Fibroblast of skin of back (primary cell): ENCODE results near the gene PPP2R5B.

Experiments
- DNase-seq: peaks from one replicate; pipeline ENCODE4 v3.0.0-alpha.2; 2013

The PPP2R5B gene

GRCh38 chr11:64908766-64909165 is 15.7 kb upstream of the PPP2R5B start:
- DNase-seq: no peak

GRCh38 chr11:64909653-64910343 is 14.7 kb upstream of the PPP2R5B start:
- DNase-seq: no peak

GRCh38 chr11:64910451-64911093 is 13.9 kb upstream of the PPP2R5B start:
- no peak for DNase-seq

GRCh38 chr11:64911142-64911541 is 13.3 kb upstream of the PPP2R5B start:
- no peak for DNase-seq

- no peak for DNase-seq
Observed at GRCh38 chr11:64911689-64912088, 12.8 kb upstream of the PPP2R5B start.

DNA sequence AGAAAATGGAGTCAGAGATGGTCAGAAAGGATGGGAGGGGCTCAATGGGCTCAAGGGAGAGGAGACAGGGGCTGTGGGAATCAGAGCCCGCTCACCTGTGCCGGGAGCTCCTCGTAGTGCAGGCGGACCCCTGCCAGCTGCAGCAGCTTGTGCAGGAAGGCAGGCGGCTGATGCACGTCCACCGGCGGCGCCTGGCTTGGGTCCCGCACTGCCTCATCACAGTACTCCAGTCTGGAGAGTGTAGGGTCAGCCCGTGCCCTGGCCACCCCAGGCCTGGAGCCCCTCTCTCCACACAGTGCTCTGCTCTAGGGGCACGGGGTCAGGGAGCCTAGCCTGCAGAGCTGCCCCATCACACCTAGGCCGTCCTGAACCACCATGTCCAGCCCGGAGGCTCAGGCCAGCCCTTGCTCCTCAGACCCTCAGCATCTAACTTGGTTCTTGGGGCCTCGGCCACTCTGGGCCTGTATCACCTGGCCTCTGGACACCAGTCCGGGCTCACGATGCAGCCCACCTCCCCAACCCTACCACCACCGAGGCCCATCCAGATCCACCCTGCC is 11.2 kb upstream of the PPP2R5B start:
- DNase-seq: no peak

GRCh38 chr11:64914123-64914522 is 10.4 kb upstream of the PPP2R5B start:
- no peak for DNase-seq

GRCh38 chr11:64915376-64915887 is 9.1 kb upstream of the PPP2R5B start:
- DNase-seq: no peak

GRCh38 chr11:64916040-64916774 is 8.3 kb upstream of the PPP2R5B start:
- peak; percentile 22 for DNase-seq

DNA sequence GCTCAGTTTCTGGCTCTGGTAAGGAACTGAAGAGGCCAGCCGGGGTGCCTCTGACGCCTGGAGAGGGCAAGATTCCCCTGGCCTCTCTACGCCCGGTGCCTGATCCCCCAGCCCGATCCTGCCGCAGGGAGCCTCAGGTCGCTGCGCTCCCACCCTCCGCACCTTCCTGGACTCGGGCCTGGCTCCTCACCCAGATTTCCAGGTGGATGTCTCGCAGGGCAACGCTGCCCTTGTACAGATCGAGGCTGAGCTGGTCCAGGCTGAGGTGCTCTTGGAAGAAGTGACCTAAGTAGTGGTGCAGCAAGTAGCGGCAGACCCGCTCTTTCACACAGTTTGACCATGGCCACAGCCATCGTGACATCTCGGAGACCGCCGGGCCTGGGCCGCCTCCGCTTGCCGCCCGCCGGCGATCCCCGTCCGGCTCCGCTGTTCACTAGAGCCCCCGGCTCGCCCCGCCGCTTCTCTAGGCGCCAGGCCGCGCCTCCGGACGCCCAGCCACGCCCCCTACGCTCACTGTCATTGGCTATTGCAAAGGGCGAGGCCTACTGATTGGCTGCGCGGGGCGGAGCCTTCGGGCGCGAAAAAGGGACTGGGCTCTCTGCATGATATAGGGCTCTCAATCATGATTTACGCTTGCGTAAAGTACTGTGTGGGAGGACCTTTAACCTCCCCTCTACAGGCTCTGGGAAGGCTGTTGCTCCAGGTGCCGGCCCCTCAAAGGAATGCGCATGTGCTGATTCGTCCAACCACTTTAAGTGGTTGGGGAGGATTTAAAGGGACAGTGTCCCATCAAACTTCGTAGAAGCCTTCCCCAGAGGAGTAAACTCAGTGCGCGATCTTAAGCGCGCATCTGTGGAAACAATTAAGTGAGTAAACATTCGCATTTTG is 7.5 kb upstream of the PPP2R5B start, which contains the start of gene ATG2A:
Gene ATG2A (minus strand): TSS at position 435 of the 888 bp plus-strand sequence. CDS start 74 bp downstream, at position 361.
- peak; percentile 100 for DNase-seq

- no peak for DNase-seq
Observed at GRCh38 chr11:64917663-64917995, 6.9 kb upstream of the PPP2R5B start.

GRCh38 chr11:64918017-64918416 is 6.5 kb upstream of the PPP2R5B start:
- DNase-seq: peak; percentile 60

DNA sequence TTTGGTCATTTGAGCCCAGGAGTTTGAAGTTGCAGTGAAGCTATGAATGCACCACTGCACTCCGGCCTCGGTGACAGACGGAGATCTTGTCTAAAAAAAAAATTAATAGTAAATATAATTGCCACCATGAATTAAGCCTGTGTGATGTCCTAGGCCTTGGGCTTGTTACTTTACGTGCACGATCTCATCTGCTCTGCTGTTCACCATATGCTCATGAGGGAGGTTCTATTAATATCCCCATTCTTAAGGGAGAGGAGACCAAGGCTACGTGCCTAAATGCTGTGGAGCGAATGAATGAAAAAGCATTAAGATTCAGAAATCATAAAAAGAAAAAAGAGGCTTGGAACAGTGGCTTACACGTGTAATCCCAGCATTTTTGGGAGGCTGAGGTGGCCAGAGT is 4.9 kb upstream of the PPP2R5B start:
- DNase-seq: no peak

- DNase-seq: no peak
Observed at GRCh38 chr11:64920124-64920523, 4.4 kb upstream of the PPP2R5B start.

- no peak for DNase-seq
Observed at GRCh38 chr11:64921384-64921783, 3.1 kb upstream of the PPP2R5B start.

- DNase-seq: no peak
Observed at GRCh38 chr11:64923151-64923661, 1.3 kb upstream of the PPP2R5B start.

DNA sequence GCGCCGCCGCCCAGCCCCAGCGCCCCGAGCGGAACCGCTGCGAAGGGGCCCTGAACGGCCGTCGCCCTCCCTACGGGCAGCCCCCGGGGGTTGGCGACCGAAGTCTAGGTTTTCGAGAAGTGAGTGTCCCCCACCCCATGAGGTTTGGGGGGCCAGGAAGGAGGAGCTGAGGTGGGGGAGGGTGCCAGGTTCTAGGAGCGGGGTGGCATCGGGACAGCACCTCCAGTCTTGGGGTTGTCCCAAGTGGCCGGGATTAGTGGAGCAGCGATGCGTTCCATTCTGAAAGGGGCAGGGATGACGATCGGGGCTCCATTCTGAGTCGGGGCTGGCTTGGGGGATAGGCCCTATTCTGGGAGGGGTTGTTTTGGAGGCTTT is 408 bp downstream of the PPP2R5B start:
- DNase-seq: peak; percentile 13

GRCh38 chr11:64925536-64926436 is 1.3 kb downstream of the PPP2R5B start:
- DNase-seq: no peak

DNA sequence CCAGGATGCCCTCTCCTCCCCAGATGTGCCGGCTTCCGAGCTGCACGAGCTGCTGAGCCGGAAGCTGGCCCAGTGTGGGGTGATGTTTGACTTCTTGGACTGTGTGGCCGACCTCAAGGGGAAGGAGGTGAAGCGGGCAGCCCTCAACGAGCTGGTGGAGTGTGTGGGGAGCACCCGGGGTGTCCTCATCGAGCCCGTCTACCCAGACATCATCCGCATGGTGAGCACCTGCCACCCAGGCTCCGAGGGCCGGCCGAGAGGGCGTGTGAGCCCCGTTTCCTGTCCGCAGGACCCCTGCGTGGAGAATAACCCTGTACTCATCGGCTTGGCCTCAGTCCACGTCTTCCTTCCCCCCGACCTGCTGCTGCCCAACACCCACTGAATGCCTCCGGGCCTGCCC is 2.2 kb downstream of the PPP2R5B start:
- DNase-seq: no peak

- no peak for DNase-seq
Observed at GRCh38 chr11:64928957-64929356, 4.5 kb downstream of the PPP2R5B start.

DNA sequence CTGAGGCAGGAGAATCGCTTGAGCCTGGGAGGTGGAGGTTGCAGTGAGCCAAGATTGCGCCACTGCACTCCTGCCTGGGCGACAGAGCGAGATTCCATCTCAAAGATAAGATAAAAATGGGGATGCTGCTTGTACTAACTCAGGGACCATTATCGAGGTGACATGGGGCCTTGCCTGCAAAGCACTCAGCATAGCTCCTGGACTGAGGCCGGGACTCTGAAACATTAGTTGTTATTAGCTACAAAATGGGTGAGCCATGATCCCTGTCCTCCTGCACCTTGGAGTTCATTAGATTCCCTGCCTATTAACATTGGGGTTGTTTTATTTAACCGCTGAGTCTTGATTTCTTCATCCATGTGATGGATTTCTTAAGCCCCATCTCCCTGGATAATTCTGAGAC is 5.1 kb downstream of the PPP2R5B start:
- DNase-seq: no peak
